Endodermal cell (in vitro differentiated cells): ENCODE results near the gene WSCD1. TPM values are rescaled to one million over a fixed set of nuclear protein-coding genes. Genes with fewer than 3 reads are reported as not detected.

Source experiments
- DNase-seq: peaks from one replicate; pipeline ENCODE4 v3.0.0-alpha.2; 2017
- H3K27ac ChIP-seq: 2 replicates; pipeline ENCODE4 v1.5.1; 2013; ENCODE audit warnings: mild to moderate bottlenecking, low read depth, low read length, moderate library complexity
- H3K27me3 ChIP-seq: 2 replicates; pipeline ENCODE4 v1.6.1; 2013; ENCODE audit warnings: mild to moderate bottlenecking, low read length, moderate library complexity; ENCODE audit not compliant: insufficient read depth, control insufficient read depth, poor library complexity, severe bottlenecking
- H3K36me3 ChIP-seq: 2 replicates; pipeline ENCODE4 v1.7.0; 2013; ENCODE audit warnings: mild to moderate bottlenecking, low read length, moderate library complexity; ENCODE audit not compliant: control insufficient read depth, insufficient read depth
- H3K4me1 ChIP-seq: one replicate; pipeline ENCODE4 v1.7.0; 2013; ENCODE audit warnings: low read length; ENCODE audit not compliant: control insufficient read depth, insufficient read depth
- H3K4me3 ChIP-seq: 2 replicates; pipeline ENCODE4 v1.5.1; 2013; ENCODE audit warnings: mild to moderate bottlenecking, low read length, moderate library complexity
- H3K9ac ChIP-seq: 2 replicates; pipeline ENCODE4 v1.6.1; 2013; ENCODE audit warnings: mild to moderate bottlenecking, low read length, moderate library complexity; ENCODE audit not compliant: poor library complexity, severe bottlenecking; ENCODE audit errors: extremely low read depth
- H3K9me3 ChIP-seq: 2 replicates; pipeline ENCODE4 v1.6.1; 2013; ENCODE audit warnings: mild to moderate bottlenecking, low read length, moderate library complexity; ENCODE audit not compliant: control insufficient read depth
- H3K27ac Mint-ChIP-seq: 2 replicates; pipeline ENCODE4 v1.8.0; 2020; ENCODE audit warnings: mixed read lengths
- H3K27me3 Mint-ChIP-seq: 2 replicates; pipeline ENCODE4 v1.8.0; 2021; ENCODE audit warnings: mild to moderate bottlenecking, mixed read lengths; ENCODE audit not compliant: insufficient read depth
- H3K36me3 Mint-ChIP-seq: 2 replicates; pipeline ENCODE4 v1.8.0; 2020; ENCODE audit warnings: low read depth, mixed read lengths
- H3K4me1 Mint-ChIP-seq: 2 replicates; pipeline ENCODE4 v1.8.0; 2020; ENCODE audit warnings: mixed read lengths
- H3K4me3 Mint-ChIP-seq: 2 replicates; pipeline ENCODE4 v1.8.0; 2020; ENCODE audit warnings: mild to moderate bottlenecking, moderate library complexity, mixed read lengths
- H3K9me3 Mint-ChIP-seq: 2 replicates; pipeline ENCODE4 v1.8.0; 2020; ENCODE audit warnings: mild to moderate bottlenecking, mixed read lengths
- WGBS, 2 experiments: methylation state at CpG; one replicate each; pipeline versions ENCODE4 v1.1.5 to v1.1.7; 2013; ENCODE audit warnings: missing lambda C conversion rate in 2 of 2, mixed read lengths in 1 of 2; ENCODE audit not compliant: insufficient coverage in 1 of 2, insufficient read length in 1 of 2; 5-methylcytosine and 5-hydroxymethylcytosine counted together
- total RNA-seq, 2 donors: library from RNA; stranded (reverse); fragmentation: NEBNext Ultra II Directional in 1 of 2; extraction: Animal tissue kit (Norgen Biotek cat#: 25700) in 1 of 2; gene quantifications; 2 replicates in 1 of 2; 3 replicates in 1 of 2; pipeline ENCODE4 v1.2.1, GENCODE V29; 2021
- TF ChIP-seq, protein P1 (sequence below): fragments of 200-600 bp; sonication (generic); conservative IDR thresholded peaks from 2 replicates; pipeline ENCODE4 v1.5.0; 2021; ENCODE audit warnings: antibody characterized with exemption, mild to moderate bottlenecking

The WSCD1 gene
- total RNA-seq, 2 donors from 2014 or later = 6.5 to 7.7 TPM

DNA sequence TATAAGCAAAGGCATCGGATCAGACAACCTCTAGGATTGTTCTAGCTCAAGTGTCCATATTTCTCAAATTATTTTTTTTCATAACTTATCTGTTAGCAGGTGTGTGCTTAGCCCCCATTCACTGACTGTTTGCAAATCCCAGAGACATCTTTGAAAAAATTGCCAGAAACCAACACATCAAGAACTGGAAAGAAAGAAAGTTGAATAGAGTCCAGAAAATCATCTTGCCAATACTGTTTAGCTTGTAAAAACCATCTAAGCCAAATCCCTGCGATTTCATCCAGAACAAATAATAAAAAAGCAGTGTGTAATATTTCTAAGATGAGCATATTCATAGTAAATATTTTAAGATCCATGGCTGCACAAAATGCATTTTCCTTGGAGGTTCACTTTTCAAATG is 64.5 kb downstream of the WSCD1 start:
- H3K9me3 Mint-ChIP-seq = no peaks in the 10 kb centered on the region

DNA sequence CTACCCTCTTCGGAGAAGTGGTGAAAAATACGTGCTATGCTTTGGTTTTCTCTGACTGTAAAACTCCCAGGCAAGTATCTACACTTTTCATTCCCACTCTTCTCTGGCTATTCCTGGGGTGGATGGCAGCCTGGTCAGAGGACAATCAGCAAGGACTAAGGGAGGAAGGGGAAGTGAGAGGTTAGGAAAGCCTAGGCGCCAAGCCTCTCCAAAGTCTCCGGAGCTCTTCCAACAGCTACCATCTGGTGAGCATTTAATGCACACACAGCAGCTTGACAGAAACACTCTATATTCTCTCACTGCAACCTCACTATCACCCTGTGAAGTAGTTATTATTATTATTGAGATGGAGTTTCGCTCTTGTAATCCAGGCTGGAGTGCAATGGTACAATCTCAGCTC is 65.1 kb downstream of the WSCD1 start:
- 74 to 83% methylated on average over 1 to 5 of the region's 5 CpGs for WGBS, 2 experiments
- Histone ChIP-seq H3K27me3 (no peaks in the 10 kb centered on the region), H3K4me1 (no peaks in the 10 kb centered on the region), H3K27ac (no peak overlapping the region), H3K4me3 (no peak overlapping the region), H3K36me3 (no peaks in the 10 kb centered on the region), H3K9ac (no peak overlapping the region), H3K9me3 (no peaks in the 10 kb centered on the region)
- Mint-ChIP-seq H3K4me3 (no peak overlapping the region), H3K27me3 (peaks cover 60% of the 10 kb centered on the region), H3K9me3 (no peaks in the 10 kb centered on the region), H3K36me3 (no peaks in the 10 kb centered on the region), H3K4me1 (peaks cover 18% of the 10 kb centered on the region), H3K27ac (no peak overlapping the region)
- peak; percentile 22 for DNase-seq
- TF ChIP-seq, protein P1, sequence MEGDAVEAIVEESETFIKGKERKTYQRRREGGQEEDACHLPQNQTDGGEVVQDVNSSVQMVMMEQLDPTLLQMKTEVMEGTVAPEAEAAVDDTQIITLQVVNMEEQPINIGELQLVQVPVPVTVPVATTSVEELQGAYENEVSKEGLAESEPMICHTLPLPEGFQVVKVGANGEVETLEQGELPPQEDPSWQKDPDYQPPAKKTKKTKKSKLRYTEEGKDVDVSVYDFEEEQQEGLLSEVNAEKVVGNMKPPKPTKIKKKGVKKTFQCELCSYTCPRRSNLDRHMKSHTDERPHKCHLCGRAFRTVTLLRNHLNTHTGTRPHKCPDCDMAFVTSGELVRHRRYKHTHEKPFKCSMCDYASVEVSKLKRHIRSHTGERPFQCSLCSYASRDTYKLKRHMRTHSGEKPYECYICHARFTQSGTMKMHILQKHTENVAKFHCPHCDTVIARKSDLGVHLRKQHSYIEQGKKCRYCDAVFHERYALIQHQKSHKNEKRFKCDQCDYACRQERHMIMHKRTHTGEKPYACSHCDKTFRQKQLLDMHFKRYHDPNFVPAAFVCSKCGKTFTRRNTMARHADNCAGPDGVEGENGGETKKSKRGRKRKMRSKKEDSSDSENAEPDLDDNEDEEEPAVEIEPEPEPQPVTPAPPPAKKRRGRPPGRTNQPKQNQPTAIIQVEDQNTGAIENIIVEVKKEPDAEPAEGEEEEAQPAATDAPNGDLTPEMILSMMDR = no peak

More for the DNA sequence above, 64.5 kb downstream of the WSCD1 start:
- H3K4me3 ChIP-seq = no peak overlapping the region
- H3K27me3 Mint-ChIP-seq = peaks cover 65% of the 10 kb centered on the region
- TF ChIP-seq, protein P1 = no peak
- no peaks in the 10 kb centered on the region for H3K36me3 Mint-ChIP-seq
- no peaks in the 10 kb centered on the region for H3K9me3 ChIP-seq
- no peak overlapping the region for H3K27ac Mint-ChIP-seq
- H3K4me3 Mint-ChIP-seq = no peak overlapping the region
- H3K4me1 ChIP-seq = no peaks in the 10 kb centered on the region
- no peak for DNase-seq
- no peak overlapping the region for H3K9ac ChIP-seq
- H3K36me3 ChIP-seq = no peaks in the 10 kb centered on the region
- no peaks in the 10 kb centered on the region for H3K27me3 ChIP-seq
- H3K4me1 Mint-ChIP-seq = peaks cover 14% of the 10 kb centered on the region
- H3K27ac ChIP-seq = no peak overlapping the region
- WGBS, 2 experiments = 71 to 98% methylated on average over 1 to 2 of the region's 2 CpGs

DNA sequence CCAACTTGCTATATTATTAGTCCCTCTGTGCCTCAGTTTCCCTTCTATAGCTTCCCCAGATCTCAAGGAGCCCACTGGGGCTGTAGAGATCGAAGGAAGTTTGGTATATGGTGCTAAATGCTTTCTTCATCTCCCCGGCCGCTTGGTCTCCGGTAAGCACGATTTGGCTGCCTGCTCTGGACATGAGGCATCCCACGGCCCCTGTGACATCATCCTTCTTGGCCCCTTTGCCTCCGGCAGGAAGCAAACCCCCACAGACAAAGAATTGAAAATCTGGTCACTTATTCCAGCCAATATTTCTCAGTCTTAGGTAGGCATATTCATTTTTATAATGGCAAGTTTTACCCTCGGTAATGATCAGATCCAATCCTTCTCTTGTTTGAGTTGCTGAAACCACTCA is 65.8 kb downstream of the WSCD1 start:
- H3K36me3 Mint-ChIP-seq = no peaks in the 10 kb centered on the region
- TF ChIP-seq, protein P1 = no peak
- H3K4me1 ChIP-seq = no peaks in the 10 kb centered on the region
- H3K27ac ChIP-seq = no peak overlapping the region
- peaks cover 54% of the 10 kb centered on the region for H3K27me3 Mint-ChIP-seq
- no peaks in the 10 kb centered on the region for H3K27me3 ChIP-seq
- no peaks in the 10 kb centered on the region for H3K9me3 ChIP-seq
- H3K9ac ChIP-seq = no peak overlapping the region
- H3K4me3 ChIP-seq = no peak overlapping the region
- no peak overlapping the region for H3K27ac Mint-ChIP-seq
- DNase-seq = peak; percentile 34
- WGBS, 2 experiments = 94 to 100% methylated on average over 4 to 8 of the region's 8 CpGs
- peaks cover 21% of the 10 kb centered on the region for H3K4me1 Mint-ChIP-seq
- no peak overlapping the region for H3K4me3 Mint-ChIP-seq
- no peaks in the 10 kb centered on the region for H3K9me3 Mint-ChIP-seq
- H3K36me3 ChIP-seq = no peaks in the 10 kb centered on the region
